ENCODE measurements around the gene CCNI.

DNA sequence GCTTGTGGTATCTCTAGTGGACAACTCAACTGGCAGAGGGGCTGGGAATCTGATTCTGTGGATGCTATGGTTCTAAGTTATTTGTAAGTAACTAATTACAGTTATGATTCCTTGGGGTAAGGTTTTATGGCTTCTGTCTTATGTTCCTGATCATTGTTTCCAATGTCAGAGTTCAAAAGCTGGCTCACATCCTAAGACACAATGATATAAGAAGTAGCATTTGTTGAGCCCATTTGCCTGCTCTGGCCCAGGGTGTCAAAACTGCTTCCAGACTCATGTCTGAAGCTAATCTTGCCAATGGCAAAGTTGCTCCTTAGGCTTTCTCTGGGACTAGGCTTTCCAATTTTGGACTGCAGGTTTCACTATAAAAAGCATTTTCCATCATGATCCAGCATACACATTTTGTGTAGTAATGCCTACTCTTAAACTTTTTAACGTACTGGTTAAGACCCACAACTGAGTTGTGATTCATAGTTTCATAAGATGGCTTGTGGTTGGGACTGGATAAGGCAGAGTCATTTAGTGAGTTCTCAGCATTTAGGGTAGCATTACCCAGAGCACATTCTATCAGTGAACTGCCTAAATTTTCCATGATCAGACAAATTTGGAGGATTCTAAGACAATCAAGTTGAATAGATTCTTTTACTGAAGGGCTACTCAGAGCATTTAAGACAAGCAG is 50.0 kb downstream of the CCNI start:
- TF ChIP-seq, protein P1, sequence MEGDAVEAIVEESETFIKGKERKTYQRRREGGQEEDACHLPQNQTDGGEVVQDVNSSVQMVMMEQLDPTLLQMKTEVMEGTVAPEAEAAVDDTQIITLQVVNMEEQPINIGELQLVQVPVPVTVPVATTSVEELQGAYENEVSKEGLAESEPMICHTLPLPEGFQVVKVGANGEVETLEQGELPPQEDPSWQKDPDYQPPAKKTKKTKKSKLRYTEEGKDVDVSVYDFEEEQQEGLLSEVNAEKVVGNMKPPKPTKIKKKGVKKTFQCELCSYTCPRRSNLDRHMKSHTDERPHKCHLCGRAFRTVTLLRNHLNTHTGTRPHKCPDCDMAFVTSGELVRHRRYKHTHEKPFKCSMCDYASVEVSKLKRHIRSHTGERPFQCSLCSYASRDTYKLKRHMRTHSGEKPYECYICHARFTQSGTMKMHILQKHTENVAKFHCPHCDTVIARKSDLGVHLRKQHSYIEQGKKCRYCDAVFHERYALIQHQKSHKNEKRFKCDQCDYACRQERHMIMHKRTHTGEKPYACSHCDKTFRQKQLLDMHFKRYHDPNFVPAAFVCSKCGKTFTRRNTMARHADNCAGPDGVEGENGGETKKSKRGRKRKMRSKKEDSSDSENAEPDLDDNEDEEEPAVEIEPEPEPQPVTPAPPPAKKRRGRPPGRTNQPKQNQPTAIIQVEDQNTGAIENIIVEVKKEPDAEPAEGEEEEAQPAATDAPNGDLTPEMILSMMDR (IDR thresholded peaks at IDR 0.05): no peak
- no peak for TF ChIP-seq EZH2 (IDR thresholded peaks at IDR 0.05)

Data from neural progenitor cell (in vitro differentiated cells).